Epithelial cell of esophagus (primary cell): ENCODE data around the gene SNED1.

Experiments used
- DNase-seq: peaks from one replicate; pipeline ENCODE4 v3.0.0; 2010; ENCODE audit warnings: low read depth
- H3K4me3 ChIP-seq: 2 replicates; pipeline ENCODE4 v1.5.1; 2011; ENCODE audit warnings: mild to moderate bottlenecking, low read length, control low read depth
- TF ChIP-seq, protein P1 (sequence below): IDR thresholded peaks from 2 replicates; pipeline ENCODE4 v1.5.1; 2011; ENCODE audit warnings: low read depth, mild to moderate bottlenecking, low read length, control low read depth, inconsistent platforms; ENCODE audit not compliant: insufficient read depth; ENCODE audit errors: missing control alignments

Gene SNED1

DNA sequence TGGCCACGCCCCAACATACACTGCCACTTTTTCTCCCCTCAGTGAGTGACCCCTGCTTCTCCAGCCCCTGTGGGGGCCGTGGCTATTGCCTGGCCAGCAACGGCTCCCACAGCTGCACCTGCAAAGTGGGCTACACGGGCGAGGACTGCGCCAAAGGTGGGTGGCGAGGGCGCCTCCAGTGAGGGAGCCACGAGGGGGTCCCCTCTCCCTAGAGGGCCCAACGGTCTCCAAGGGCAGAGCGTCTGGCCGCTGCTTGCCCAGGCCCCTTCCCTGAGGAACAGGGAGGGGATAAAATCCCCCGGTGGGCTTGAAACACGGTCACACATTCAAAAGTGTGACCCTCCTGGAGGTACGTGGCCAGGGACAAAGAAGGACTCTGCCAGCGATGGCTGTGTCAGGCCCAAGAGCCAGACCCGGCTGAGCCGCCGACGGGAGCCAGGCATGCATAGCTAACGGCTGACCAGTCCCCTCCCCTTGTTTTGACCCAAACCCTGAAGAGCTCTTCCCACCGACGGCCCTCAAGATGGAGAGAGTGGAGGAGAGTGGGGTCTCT, 66.5 kb downstream of the SNED1 start:
- no peak for DNase-seq
- H3K4me3 ChIP-seq = no peak overlapping the region
- TF ChIP-seq, protein P1, sequence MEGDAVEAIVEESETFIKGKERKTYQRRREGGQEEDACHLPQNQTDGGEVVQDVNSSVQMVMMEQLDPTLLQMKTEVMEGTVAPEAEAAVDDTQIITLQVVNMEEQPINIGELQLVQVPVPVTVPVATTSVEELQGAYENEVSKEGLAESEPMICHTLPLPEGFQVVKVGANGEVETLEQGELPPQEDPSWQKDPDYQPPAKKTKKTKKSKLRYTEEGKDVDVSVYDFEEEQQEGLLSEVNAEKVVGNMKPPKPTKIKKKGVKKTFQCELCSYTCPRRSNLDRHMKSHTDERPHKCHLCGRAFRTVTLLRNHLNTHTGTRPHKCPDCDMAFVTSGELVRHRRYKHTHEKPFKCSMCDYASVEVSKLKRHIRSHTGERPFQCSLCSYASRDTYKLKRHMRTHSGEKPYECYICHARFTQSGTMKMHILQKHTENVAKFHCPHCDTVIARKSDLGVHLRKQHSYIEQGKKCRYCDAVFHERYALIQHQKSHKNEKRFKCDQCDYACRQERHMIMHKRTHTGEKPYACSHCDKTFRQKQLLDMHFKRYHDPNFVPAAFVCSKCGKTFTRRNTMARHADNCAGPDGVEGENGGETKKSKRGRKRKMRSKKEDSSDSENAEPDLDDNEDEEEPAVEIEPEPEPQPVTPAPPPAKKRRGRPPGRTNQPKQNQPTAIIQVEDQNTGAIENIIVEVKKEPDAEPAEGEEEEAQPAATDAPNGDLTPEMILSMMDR = no peak

DNA sequence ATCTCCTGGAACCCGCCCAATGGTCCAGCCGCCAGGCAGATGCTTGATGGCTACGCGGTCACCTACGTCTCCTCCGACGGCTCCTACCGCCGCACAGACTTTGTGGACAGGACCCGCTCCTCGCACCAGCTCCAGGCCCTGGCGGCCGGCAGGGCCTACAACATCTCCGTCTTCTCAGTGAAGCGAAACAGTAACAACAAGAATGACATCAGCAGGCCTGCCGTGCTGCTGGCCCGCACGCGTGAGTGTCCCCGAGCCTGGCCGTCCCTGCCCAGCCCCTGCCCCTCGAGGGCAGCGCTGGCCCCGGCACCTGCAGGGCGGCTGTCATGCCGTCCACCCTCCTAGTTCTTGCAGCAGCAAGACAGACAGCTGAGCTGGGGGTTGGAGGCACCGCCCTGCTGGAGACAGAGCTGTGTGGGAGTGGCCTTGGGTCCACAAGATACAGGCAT, 67.0 kb downstream of the SNED1 start:
- TF ChIP-seq, protein P1 = no peak
- H3K4me3 ChIP-seq = no peak overlapping the region

DNA sequence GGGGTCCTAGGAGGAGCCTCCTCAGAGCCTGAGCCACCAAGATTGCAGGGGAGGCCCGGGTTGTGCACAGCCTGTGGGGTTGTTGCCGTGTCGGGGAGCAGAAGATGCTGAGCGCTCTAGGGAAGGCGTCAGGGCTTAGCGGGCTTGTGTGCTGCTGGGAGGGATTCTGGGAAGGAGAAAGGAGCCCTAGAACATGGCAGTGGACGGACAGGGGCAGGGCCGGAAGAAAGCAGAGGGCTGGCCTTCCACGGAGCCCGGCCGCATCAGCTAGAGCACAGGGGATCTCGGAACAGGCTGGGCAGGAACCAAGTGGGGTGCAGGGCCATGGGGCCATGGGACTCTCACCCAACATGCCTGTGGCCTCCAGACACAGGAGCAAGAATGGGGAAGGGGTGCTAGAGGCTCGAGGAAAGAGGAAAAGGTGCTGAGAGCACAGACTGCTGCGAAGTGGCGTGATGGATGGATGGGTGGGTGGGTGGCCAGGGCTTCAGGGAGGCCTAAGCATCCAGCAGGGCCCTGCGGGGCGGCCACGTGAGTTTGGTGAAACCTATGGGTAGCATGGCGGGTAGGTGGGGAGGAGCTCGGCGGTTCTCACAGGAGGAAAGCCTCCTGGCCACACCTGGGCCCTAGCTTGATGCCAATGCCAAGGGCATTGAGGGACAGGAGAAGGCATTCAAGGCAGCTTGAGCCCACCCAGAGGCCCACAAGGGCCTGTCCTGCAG, 67.9 kb downstream of the SNED1 start:
- H3K4me3 ChIP-seq = no peak overlapping the region
- no peak for DNase-seq
- TF ChIP-seq, protein P1 = no peak

More for the DNA sequence above, 67.0 kb downstream of the SNED1 start:
- DNase-seq = no peak

DNA sequence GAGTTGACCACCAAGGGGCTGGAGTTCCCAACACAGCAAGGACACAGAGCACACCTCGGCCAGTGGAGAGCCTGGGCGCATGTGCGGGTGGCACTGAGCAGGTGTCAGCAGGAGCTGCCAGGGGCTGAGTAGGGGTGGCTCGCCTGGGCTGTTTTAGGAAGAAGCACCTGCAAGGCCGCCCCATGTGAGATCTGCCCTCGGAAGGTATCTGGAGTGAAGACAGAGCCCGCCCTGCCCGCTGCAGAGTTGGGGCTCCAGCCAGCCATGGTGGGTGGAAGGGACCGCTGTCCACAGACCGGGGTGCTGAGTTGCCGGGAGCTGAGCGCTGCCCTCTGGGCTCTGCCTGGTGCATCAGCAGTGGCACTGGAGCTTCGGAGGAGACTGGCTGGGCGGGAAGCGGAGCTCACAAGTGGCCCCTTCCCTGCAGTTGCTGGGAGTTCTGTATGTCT, 68.5 kb downstream of the SNED1 start:
- TF ChIP-seq, protein P1 = no peak
- no peak overlapping the region for H3K4me3 ChIP-seq
- no peak for DNase-seq

DNA sequence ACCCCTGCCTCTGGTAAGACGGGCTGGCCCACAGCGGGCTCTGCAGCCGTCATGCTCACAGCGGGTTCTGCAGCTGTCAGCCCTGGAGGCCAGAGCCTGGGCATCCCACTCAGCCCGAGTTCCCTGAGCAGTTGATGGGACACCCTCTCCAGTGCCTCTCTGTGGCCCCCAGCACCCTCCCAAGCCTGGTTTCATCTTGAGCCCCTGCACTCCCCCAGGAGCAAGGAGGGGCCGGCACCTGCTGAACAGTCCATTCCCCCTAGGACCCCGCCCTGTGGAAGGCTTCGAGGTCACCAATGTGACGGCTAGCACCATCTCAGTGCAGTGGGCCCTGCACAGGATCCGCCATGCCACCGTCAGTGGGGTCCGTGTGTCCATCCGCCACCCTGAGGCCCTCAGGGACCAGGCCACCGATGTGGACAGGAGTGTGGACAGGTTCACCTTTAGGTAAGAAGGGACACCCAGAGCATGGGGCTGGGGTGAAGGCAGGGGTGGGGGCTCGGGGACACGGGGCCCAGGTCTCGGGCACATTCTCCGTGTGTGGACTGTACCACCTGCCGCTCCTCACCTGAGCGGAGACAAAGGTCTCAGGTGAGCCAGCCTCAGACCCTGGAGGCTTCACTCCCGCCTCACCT, 69.2 kb downstream of the SNED1 start:
- TF ChIP-seq, protein P1 = no peak
- no peak for DNase-seq
- no peak overlapping the region for H3K4me3 ChIP-seq

DNA sequence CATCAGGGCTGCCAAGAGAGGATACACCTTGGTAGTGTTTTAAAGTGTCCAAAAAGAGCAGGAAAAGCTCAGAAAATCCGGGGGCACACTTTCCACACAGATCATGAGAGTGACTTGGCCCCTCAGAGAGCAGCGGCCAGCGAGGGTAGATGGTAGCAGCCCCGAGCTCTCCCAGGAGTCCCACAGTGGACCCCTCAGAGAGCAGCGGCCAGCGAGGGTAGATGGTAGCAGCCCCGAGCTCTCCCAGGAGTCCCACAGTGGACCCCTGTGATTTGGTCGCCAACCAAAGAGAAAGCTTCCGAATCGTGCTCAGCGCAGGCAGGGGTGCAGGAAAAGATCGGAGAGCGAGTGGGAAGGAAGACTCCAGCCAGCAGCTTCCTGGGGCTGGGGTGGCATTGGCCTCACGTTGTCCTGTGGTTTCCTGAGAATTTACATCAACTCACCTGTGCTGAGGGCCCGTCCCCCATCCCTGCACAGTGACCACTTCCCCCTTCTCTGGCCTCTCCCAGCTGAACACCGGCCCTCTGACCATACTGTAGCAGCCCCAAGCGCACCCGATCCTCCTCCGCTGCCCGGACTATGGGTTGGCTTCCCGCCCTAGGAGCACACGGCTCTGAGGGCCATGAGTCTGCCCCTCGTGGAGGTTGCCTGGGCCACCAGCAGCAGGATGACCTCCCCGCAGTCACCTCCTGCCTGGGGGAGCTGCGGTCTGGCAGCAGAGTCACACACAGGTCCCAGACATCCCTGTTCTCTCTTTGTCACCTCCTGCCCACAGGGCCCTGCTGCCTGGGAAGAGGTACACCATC, 69.9 kb downstream of the SNED1 start:
- TF ChIP-seq, protein P1 = no peak
- H3K4me3 ChIP-seq = no peak overlapping the region
- DNase-seq = no peak
